ELF-1 (cell line): ENCODE measurements around the gene OGDH.

ENCODE experiments used
- DNase-seq: peaks from one replicate; pipeline ENCODE4 v3.0.0-alpha.2; 2016; ENCODE audit warnings: low read depth, low spot score

OGDH gene

DNA sequence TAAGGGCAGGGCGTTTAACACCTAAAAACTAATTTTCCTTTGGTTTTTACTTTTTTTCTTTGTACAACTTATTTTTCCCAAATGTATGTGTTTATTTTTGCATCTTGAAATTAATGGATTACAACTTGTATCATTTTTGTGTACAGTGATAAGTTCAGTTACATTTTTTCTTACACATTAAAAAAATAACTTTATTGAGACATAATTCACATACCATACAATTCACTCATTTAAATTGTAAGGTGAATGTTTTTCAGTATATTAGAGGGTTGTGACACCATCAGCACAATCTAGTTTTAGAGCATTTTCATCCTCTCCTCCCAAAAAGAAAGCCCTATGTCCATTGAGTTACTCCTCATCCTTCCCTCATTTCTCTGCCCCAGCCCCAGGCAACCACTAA lies 11.6 kb downstream of the OGDH start:
- no peak for DNase-seq

DNA sequence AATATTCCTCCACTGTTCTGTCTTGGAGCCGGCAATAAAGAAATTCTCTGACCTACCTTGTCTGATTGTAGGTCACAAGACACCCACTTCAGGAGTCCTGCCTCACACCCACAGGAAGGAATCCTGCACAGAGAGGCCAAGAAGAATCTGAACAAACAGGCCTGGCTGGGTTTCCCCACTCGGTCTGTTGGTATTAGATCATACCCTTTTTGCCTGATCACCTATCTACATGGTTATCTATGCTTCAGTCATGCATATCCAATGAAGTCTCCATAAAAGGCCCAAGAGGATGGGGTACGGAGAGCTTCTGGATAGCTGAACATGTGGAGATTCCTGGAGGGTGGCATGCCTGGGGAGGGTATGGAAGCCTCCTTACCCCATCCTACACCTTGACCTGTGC lies 12.3 kb downstream of the OGDH start:
- DNase-seq, result peak; percentile 71

DNA sequence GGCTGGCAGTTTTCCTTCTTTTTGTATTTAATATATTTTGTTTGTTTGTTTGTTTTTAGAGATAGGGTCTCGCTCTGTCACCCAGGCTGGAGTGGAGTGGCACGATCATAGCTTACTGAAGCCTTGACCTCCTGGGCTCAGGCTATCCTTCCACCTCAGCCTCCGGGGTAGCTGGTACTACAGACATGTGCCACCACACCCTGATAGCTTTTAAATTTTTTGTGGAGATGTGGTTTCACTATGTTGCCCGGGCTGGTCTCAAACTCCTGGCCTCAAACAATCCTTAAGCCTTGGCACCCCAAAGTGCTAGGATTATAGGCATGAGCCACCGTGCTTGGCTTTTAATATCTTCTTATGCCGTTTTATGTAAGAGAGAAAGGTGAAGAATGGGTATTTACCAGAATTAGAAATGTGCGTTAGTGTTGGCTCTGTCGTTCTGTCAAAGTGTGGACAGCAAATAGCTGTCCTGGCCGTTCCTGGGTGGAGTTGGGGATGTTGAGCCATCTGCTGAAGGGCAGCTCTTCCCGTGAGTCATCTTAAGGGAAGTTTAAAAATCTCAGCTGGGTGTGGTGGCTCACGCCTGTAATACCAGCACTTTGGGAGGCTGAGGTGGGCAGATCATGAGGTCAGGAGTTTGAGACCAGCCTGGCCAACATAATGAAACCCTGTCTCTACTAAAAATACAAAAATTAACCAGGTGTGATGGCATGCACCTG lies 14.8 kb downstream of the OGDH start:
- no peak for DNase-seq

DNA sequence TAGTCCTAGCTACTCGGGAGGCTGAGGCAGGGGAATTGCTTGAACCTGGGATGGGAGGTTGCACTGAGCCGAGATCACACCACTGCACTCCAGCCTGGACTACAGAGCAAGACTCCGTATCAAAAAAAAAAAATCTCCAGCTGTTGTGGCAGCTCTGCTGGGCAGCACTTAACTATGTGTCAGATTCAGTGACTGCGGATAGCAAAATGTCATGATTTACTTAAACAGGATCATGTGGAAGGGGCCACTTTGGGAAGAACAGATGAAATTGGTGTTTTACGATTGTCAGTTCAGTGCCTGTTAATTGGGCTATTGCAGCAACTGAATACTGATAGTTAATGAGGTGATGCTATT lies 15.3 kb downstream of the OGDH start:
- DNase-seq, result no peak

GRCh38 chr7:44622342-44623151 lies 16.1 kb downstream of the OGDH start:
- DNase-seq, result no peak

- no peak for DNase-seq
Measured at GRCh38 chr7:44624318-44624717, 17.9 kb downstream of the OGDH start.

DNA sequence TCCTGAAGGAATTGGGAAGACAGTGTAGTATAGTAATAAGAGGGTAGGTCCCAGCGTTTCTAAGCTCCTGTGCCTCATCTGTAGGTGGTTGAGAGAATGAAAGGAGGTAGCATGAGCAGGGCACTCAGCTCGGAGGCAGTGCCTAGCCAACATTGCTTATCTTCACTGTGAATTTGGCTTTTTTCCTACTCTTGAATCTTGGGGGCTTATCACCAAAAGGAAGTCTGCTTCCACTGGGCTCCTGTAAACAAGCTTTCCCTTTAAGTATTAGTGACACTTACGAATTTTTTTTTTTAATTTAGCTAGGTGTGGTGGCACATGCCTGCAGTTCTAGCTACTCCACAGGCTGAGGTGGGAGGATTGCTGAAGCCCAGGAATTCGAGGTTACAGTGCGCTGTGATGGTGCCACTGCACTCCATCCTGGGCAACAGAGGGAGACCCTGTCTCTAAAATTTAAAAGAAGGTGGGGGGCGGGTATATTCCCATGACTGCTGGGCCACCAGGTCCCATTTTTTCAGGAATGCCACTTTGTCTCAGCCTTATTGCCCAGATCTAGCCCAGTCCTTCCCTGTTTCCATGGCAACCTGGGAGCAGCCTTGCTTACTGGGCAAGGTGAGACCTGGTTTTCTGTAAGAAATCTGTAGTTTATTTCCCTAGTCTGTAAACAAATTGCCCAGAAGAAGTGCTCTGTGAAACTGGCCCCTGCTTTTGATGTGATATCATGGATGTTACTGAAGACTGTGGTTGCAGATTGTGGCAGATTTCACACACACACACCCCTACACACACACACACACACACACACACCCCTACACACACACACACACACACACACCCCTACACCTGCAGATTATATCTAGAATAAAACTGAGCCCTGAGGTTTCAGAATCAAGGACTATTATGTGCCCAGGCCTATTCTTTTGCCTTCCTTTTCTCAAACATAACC lies 19.4 kb downstream of the OGDH start:
- DNase-seq, result no peak

GRCh38 chr7:44626620-44627019 lies 20.2 kb downstream of the OGDH start:
- no peak for DNase-seq

DNA sequence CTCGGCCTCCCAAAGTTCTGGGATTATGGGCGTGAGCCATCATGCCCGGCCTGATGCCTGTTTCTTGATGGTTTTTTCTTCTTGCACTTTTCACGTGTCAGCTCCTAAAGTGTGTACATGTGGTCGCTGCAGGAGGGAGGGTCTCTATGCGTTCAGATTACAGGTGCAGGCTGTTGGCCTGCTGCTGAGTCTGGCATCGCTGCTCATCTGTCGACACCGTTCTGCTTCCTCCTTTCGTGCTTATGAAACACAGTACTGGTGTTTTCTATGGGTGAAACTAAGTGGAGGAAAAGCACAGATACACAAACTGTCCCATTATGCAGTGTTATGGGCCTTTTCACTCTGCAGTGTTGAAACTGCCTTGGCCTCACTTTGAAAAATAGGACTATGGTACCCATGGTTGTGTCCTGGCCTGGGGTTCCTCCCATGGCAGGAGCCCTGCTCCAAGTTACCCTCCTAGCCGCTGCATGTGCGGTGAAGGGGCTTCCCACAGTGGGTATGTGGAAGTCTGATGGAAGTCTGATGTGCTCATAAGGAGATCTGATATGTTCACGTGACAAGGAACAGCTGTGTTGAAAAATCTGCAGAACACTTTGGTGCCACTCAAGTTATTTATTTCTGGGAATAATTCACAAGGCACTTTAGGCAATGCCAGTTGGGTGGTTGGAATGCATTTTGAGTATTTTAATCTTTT lies 23.5 kb downstream of the OGDH start:
- DNase-seq, result no peak

DNA sequence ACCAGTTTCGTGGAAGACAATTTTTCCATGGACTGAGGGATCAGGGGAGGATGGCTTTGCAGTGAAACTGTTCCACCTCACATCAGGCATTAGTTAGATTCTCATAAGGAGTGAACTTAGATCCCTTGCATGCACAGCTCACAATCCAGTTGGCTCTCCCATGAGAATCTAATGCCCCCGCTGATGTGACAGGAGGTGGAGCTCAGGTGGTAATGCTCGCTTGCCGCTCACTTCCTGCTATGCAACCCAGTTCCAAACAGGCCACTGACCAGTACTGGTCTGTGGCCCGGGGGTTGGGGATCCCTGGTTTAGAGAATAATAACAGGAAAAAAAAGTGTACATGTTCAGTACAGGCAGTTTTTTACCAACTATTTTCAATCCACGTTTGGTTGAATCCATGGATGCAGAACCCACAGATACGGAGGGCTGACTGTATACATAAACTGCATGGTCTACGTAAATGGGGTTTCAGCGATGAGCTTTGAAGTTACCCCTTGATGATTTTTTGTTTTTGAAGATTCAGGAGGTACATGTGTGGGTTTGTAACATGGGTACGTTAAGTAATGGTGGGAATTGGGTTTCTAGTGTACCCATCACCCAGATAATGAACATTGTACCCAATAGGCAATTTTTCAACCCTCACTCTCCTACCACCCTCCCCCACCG lies 24.5 kb downstream of the OGDH start:
- DNase-seq, result no peak

GRCh38 chr7:44631458-44632115 lies 25.2 kb downstream of the OGDH start:
- DNase-seq, result no peak

DNA sequence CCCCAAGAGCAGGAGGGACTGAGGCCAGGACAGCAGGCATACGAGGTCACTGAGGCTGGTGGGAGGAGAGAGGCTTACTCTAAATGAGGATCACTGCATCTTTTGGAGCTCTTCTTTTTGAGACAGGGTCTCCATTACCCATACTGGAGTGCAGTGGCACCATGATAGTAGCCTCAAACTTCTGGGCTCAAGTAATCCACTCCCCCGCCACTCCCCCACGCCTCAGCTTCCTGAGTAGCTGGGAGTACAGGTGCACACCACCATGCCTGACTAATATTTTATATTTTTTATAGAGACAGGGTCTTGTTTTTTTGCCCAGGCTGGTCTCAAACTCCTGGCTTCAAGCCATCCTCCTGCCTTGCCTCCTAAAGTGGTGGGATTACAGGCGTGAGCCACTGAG lies 25.8 kb downstream of the OGDH start:
- DNase-seq, result no peak

GRCh38 chr7:44633254-44634186 lies 27.1 kb downstream of the OGDH start:
- no peak for DNase-seq

DNA sequence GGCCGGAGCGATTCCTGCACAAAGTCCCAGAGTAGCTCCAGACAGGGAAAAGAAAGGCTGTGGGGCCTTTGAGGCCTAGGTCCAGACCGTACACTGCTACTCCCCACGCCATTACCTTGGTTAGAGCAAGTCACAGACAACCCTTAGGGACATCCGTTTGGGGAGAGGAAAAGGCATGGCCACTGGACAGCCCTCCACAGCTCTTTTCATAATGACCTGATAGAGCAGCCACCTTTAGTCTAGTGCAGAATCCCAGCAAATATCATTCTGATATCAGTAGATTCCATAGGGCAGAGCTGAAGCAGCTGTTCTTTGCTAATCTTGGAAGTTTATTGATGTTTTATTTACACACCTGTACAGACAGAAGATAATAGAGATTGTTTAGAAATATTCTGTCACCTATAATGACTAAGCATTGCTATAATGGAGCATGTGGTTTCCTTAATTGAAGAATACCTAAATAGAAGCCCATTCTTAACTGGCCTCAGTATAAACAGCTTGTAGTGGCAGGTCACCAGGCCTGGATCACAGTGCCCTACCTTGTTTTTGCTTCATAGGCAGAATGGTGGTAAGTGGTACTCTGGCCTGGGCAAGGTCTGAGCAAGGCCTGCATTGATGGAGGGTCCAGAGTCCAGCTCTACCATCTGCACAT lies 27.9 kb downstream of the OGDH start:
- DNase-seq, result no peak

GRCh38 chr7:44634839-44635591 lies 28.6 kb downstream of the OGDH start:
- no peak for DNase-seq

- DNase-seq, result no peak
Measured at GRCh38 chr7:44636041-44636584, 29.7 kb downstream of the OGDH start.

- no peak for DNase-seq
Measured at GRCh38 chr7:44636926-44637325, 30.5 kb downstream of the OGDH start.
